ENCODE measurements around the gene RPS3.

RPS3 gene

GRCh38 chr11:75437966-75438659 lies 38.8 kb downstream of the RPS3 start:
- DNase-seq: no peak

- no peak for DNase-seq
These were observed 39.7 kb downstream of the RPS3 start for GRCh38 chr11:75439026-75439425.

DNA sequence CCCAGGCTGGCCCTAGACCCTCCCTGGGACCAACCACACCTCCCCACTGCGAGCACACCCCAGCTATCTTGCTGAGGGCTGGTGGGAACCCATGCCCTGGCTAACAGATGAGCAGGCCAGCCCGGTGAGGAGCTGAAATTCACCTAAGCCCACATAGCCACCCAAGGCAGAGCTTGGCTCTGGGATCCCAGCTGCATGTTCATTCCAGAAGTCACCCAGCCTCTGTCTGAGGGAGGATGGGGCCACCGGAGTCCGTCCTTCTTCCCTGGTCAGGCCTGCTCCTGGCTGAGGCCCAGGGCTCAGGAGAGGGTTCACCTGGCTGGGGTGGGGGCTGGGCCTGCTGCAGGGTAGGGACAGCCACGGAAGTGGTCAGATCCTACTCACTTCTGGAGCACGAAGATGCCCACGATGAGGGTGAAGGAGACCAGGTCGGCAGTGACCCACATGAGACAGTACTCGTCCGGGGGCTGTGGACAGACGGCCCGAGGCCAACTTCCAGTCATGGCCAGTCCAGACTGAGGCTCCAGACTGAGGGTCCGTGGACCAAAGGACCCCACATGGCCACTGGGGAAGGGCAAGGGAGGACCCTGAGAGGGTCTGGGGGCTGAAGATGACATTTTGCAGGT lies 40.3 kb downstream of the RPS3 start:
- no peak for DNase-seq

DNA sequence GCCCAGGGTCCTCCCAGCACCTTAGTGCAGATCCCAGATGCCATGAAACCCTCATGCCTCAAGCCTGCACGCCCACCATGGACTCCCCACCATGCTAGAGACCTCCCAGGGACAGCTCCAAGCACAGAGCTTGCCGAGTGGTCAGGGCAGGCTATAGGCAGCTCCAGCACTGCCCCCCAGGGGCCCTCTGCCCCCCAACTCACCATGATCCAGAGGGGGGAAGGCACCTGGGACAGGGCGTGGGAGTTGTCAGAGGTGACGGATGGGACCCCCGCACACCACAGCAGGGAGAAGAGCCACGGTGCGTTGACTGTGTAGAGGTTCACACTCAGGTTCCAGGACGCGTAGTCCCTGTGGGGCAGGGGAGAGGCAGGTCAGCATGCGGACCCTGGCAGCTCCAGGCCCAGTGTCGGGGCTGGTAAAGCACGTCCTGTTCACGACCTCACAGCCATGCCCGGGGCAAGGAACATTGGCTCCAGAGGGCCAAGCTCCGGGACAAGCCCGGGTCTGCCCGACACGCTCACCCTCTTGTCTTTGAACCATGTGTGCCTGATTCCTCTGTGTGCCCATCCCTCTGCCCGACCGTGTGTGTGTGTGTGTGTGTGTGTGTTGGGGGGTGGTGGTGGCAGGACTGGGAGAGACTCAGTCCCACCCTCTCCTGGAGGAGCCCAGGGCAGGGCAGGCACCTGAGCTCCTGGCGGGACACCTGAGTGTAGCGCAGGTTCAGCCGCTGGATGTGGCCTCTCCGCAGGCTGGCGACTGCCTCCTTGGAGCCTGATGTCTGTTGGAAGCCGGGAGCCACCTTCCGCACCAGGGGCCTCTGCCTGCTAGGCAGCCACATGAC lies 41.9 kb downstream of the RPS3 start:
- DNase-seq: no peak

DNA sequence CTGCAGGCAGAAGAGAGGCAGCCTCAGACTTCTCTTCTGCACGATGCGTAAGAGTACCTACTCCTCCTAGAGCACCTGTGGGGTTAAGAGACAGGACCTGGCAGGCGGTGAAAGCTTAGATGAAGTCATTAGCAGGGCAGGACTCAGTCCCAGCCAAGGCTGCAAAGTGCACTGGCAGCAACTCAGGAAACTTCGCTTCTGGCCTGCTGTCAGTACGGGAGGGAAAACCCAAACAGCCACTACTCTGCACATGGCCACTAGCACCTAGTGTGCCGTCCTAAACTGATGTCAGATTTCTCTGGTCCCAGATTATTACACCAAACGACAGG lies 42.5 kb downstream of the RPS3 start:
- no peak for DNase-seq

GRCh38 chr11:75442161-75442885 lies 43.0 kb downstream of the RPS3 start:
- no peak for DNase-seq

DNA sequence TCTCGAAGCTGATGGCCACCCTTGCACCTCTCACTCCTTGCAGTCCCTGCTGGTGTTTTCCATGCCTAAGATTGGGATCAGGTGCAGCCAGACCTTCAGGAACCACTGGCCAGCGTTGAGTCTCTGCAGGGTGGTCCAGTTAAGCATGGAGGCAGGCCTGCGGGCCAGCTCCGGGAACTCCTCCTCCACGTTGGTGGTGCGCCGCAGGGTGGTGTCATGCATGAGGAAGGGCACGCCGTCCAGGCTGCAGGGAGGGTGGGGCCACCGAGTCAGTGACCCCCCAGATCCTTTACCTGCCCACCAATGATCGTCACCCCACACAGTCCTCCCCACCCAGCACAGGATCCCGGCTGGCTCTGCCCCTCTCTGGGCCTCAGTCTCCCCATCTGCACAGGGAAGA lies 43.7 kb downstream of the RPS3 start:
- DNase-seq: no peak

DNA sequence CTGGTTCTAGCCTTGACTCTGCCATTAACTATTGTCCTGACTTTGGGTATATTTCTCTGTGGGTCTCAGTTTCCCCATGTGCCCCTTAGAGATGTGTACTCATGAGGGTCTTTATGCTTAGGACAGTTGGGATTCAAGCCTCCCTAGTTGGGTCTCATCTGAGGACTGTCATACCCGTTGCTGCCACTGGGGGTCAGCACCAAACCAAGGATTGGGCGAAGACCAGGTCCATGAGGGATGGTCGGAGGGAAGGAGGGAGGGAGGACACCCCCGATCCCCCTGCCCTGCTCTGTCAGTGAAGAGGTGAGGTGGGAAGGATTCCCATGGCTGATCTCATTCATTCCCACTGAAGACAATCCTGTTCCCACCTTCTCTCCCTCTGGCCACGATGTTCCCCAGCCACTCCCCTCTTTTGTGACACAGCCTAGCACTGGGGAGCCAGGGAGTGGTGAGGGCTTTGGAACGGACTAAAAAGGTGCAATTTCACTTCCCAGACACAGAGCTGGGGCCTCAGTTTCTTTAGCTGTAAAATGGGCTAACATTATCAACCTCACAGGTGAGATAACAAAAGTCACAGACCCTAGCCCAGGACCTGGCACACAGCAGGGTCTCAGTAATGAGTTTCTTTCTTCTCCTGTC lies 46.1 kb downstream of the RPS3 start:
- peak; percentile 13 to 24 for DNase-seq

- no peak for DNase-seq
These were observed 48.1 kb downstream of the RPS3 start for GRCh38 chr11:75447415-75447814.

- no peak for DNase-seq
These were observed 50.0 kb downstream of the RPS3 start for GRCh38 chr11:75449271-75449670.

- DNase-seq: no peak
These were observed 50.5 kb downstream of the RPS3 start for GRCh38 chr11:75449776-75450175.

DNA sequence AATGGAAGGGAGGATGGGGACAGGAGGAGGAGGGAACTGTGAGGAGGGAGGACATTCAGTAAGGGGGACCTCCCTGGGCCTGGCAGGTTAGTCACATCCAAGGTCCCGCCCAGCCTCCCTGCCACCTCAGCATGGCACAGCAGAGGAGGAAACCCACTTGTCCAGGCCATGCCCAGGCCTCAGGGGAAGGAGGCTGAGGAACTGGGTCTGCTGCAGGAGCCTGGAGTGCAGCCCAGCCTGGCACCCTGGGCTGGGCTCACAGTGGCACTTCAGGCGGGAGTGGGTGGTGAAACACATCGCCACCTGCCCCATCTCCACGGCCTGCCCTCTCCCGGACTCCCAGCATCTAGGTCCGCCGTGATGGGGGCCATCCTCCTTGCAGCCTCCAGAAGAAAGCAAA lies 50.9 kb downstream of the RPS3 start:
- no peak for DNase-seq

- DNase-seq: no peak
These were observed 51.8 kb downstream of the RPS3 start for GRCh38 chr11:75450826-75451821.

GRCh38 chr11:75453916-75454655 lies 54.8 kb downstream of the RPS3 start:
- DNase-seq: no peak

GRCh38 chr11:75454987-75455386 lies 55.7 kb downstream of the RPS3 start:
- no peak for DNase-seq

Data from AML-193 (cell line).